ENCODE measurements around the gene DGCR2. TPM values are rescaled to one million over a fixed set of nuclear protein-coding genes. Genes with fewer than 3 reads are reported as not detected.
"Not testable (repeated sequence)": the region's sequence is repeated elsewhere in the genome, so short reads cannot be mapped to it uniquely, and the experiment has no call there.

DGCR2 gene
- total RNA-seq, 1 experiment from 2014 or later = 41.1 TPM

- DNase-seq (ENCODE audit: low spot score) = not testable (repeated sequence)
These were observed 94.7 kb downstream of the DGCR2 start for GRCh38 chr22:19027371-19028059.

GRCh38 chr22:19026080-19026479 lies 96.1 kb downstream of the DGCR2 start:
- POLR2A ChIA-PET (ENCODE audit: low non-redundant PET); H3K4me1 ChIP-seq (ENCODE audit: insufficient read depth, low read length, poor library complexity, severe bottlenecking); BruUV-seq (replicated peaks); DNase-seq (ENCODE audit: low spot score); H3K4me3 ChIP-seq (ENCODE audit: low read depth, low read length, poor library complexity, severe bottlenecking); intact Hi-C loops (cut with micrococcal nuclease; ENCODE audit: unreplicated experiment); H3K36me3 ChIP-seq (ENCODE audit: insufficient read depth, low read length, poor library complexity, severe bottlenecking); CTCF ChIA-PET; H3K9me3 ChIP-seq (ENCODE audit: low read depth, low read length, poor library complexity, severe bottlenecking); H3K27ac ChIP-seq (ENCODE audit: low read depth, low read length, poor library complexity, severe bottlenecking): not testable (repeated sequence)
- peaks cover 10% of the 10 kb centered on the region for H3K27me3 ChIP-seq (replicated peaks; ENCODE audit: insufficient read depth, low read depth, low read length, poor library complexity)

More at GRCh38 chr22:19027371-19028059, 94.7 kb downstream of the DGCR2 start:
- H3K4me3 ChIP-seq (ENCODE audit: low read depth, low read length, poor library complexity, severe bottlenecking); H3K9me3 ChIP-seq (ENCODE audit: low read depth, low read length, poor library complexity, severe bottlenecking); H3K27ac ChIP-seq (ENCODE audit: low read depth, low read length, poor library complexity, severe bottlenecking); intact Hi-C loops (cut with micrococcal nuclease; ENCODE audit: unreplicated experiment); H3K4me1 ChIP-seq (ENCODE audit: insufficient read depth, low read length, poor library complexity, severe bottlenecking); POLR2A ChIA-PET (ENCODE audit: low non-redundant PET); BruUV-seq (replicated peaks); H3K36me3 ChIP-seq (ENCODE audit: insufficient read depth, low read length, poor library complexity, severe bottlenecking); CTCF ChIA-PET: not testable (repeated sequence)
- peaks cover 10% of the 10 kb centered on the region for H3K27me3 ChIP-seq (replicated peaks; ENCODE audit: insufficient read depth, low read depth, low read length, poor library complexity)

GRCh38 chr22:19024956-19025489 lies 97.2 kb downstream of the DGCR2 start:
- intact Hi-C loops (cut with micrococcal nuclease; ENCODE audit: unreplicated experiment); DNase-seq (ENCODE audit: low spot score): not testable (repeated sequence)

GRCh38 chr22:19023931-19024330 lies 98.3 kb downstream of the DGCR2 start:
- intact Hi-C loops (cut with micrococcal nuclease; ENCODE audit: unreplicated experiment); CTCF ChIA-PET; H3K4me3 ChIP-seq (ENCODE audit: low read depth, low read length, poor library complexity, severe bottlenecking); POLR2A ChIA-PET (ENCODE audit: low non-redundant PET); H3K4me1 ChIP-seq (ENCODE audit: insufficient read depth, low read length, poor library complexity, severe bottlenecking); H3K27ac ChIP-seq (ENCODE audit: low read depth, low read length, poor library complexity, severe bottlenecking); H3K36me3 ChIP-seq (ENCODE audit: insufficient read depth, low read length, poor library complexity, severe bottlenecking); BruUV-seq (replicated peaks); H3K9me3 ChIP-seq (ENCODE audit: low read depth, low read length, poor library complexity, severe bottlenecking); DNase-seq (ENCODE audit: low spot score): not testable (repeated sequence)
- peaks cover 14% of the 10 kb centered on the region for H3K27me3 ChIP-seq (replicated peaks; ENCODE audit: insufficient read depth, low read depth, low read length, poor library complexity)

More at GRCh38 chr22:19024956-19025489, 97.2 kb downstream of the DGCR2 start:
- H3K27me3 ChIP-seq (replicated peaks; ENCODE audit: insufficient read depth, low read depth, low read length, poor library complexity) = peaks cover 18% of the 10 kb centered on the region
- CTCF ChIA-PET; H3K9me3 ChIP-seq (ENCODE audit: low read depth, low read length, poor library complexity, severe bottlenecking); H3K27ac ChIP-seq (ENCODE audit: low read depth, low read length, poor library complexity, severe bottlenecking); H3K4me1 ChIP-seq (ENCODE audit: insufficient read depth, low read length, poor library complexity, severe bottlenecking); POLR2A ChIA-PET (ENCODE audit: low non-redundant PET); H3K36me3 ChIP-seq (ENCODE audit: insufficient read depth, low read length, poor library complexity, severe bottlenecking); H3K4me3 ChIP-seq (ENCODE audit: low read depth, low read length, poor library complexity, severe bottlenecking); BruUV-seq (replicated peaks): not testable (repeated sequence)

DNA sequence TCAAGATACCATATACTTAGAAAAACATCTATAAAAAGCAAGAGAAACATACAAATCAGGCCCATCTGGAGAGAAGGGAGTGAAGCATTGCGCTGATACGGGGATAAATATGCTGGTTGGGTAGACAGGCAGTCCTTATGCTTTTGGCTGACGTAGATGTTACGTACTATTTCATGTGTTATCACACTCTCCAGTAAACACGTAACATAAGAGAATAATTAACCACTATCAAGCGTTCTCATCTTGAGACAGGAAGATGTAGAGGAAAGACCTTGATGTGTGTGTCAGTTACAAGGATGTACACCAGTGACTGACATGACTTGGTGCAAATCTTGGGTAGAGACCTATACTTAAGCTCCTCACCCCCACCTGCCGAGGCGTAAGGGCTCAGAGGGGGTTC lies 99.5 kb downstream of the DGCR2 start:
- peaks cover 4% of the 10 kb centered on the region for H3K4me1 ChIP-seq (ENCODE audit: insufficient read depth, low read length, poor library complexity, severe bottlenecking)
- no peaks in the 10 kb centered on the region for H3K36me3 ChIP-seq (ENCODE audit: insufficient read depth, low read length, poor library complexity, severe bottlenecking)
- ChIA-PET CTCF (interaction anchor here (0.6 kb wide), 1 partner anchor 608 kb away, joined by 3 read pairs; no protein-coding TSS in a partner anchor), POLR2A (ENCODE audit: low non-redundant PET) (no interaction called here)
- no peak overlapping the region for H3K27ac ChIP-seq (ENCODE audit: low read depth, low read length, poor library complexity, severe bottlenecking)
- DNase-seq (ENCODE audit: low spot score) = no peak
- no TSS peak for BruUV-seq (replicated peaks)
- no peaks in the 10 kb centered on the region for H3K9me3 ChIP-seq (ENCODE audit: low read depth, low read length, poor library complexity, severe bottlenecking)
- TF ChIP-seq EZH2 (IDR thresholded peaks at IDR 0.05; ENCODE audit: borderline replicate concordance, low read depth, low read length, poor library complexity, severe bottlenecking) (no peak), CTCF (conservative IDR thresholded peaks at IDR 0.05; ENCODE audit: low read depth, low read length) (no peak)
- peaks cover 12% of the 10 kb centered on the region for H3K27me3 ChIP-seq (replicated peaks; ENCODE audit: insufficient read depth, low read depth, low read length, poor library complexity)
- intact Hi-C loops (cut with micrococcal nuclease; ENCODE audit: unreplicated experiment) = no loop called here
- H3K4me3 ChIP-seq (ENCODE audit: low read depth, low read length, poor library complexity, severe bottlenecking) = no peak overlapping the region
